ENCODE data around the gene SIX1.

The SIX1 gene

DNA sequence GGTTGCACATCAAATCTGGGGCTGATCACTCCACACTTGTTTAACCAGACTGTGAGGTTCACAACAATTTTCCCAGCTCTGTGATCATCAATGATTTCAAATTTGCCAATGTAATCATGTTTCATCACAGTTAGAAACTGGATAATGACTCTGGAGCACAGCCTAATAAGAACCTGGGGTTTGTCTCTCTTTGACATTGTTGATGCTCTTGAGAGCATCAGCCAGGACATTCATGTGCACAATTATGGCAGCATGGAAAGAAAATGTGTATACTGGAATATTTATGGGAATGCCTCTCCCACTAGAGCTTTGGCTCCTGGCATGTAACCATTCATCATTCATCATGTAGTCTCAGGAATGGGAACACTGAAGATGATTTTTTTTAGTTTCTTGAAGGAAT lies 47.0 kb downstream of the SIX1 start:
- Histone ChIP-seq H3K4me2 (no peak overlapping the region), H3K9ac (no peak overlapping the region), H4K20me1 (ENCODE audit: insufficient read depth) (no peaks in the 10 kb centered on the region), H3K4me1 (ENCODE audit: low read depth, poor library complexity, severe bottlenecking) (no peaks in the 10 kb centered on the region), H3K79me2 (ENCODE audit: insufficient read depth, low read depth) (no peaks in the 10 kb centered on the region), H3K4me3 (IDR thresholded peaks at IDR 0.05; ENCODE audit: insufficient read depth, low read depth, low read length) (no peak overlapping the region), H3K36me3 (ENCODE audit: insufficient read depth) (no peaks in the 10 kb centered on the region), H3K27ac (no peak overlapping the region), H2AFZ (ENCODE audit: low read depth) (no peak overlapping the region), H3K27me3 (ENCODE audit: insufficient read depth, low read depth) (no peaks in the 10 kb centered on the region)
- TF ChIP-seq, protein P1, sequence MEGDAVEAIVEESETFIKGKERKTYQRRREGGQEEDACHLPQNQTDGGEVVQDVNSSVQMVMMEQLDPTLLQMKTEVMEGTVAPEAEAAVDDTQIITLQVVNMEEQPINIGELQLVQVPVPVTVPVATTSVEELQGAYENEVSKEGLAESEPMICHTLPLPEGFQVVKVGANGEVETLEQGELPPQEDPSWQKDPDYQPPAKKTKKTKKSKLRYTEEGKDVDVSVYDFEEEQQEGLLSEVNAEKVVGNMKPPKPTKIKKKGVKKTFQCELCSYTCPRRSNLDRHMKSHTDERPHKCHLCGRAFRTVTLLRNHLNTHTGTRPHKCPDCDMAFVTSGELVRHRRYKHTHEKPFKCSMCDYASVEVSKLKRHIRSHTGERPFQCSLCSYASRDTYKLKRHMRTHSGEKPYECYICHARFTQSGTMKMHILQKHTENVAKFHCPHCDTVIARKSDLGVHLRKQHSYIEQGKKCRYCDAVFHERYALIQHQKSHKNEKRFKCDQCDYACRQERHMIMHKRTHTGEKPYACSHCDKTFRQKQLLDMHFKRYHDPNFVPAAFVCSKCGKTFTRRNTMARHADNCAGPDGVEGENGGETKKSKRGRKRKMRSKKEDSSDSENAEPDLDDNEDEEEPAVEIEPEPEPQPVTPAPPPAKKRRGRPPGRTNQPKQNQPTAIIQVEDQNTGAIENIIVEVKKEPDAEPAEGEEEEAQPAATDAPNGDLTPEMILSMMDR (conservative IDR thresholded peaks at IDR 0.05; ENCODE audit: low read depth, low read length), result no peak

- no peak overlapping the region for H3K9ac ChIP-seq
- H2AFZ ChIP-seq (ENCODE audit: low read depth), result no peak overlapping the region
- H4K20me1 ChIP-seq (ENCODE audit: insufficient read depth), result no peaks in the 10 kb centered on the region
- no peaks in the 10 kb centered on the region for H3K27me3 ChIP-seq (ENCODE audit: insufficient read depth, low read depth)
- TF ChIP-seq, protein P1 (conservative IDR thresholded peaks at IDR 0.05; ENCODE audit: low read depth, low read length), result no peak
- no peaks in the 10 kb centered on the region for H3K4me1 ChIP-seq (ENCODE audit: low read depth, poor library complexity, severe bottlenecking)
- no peak overlapping the region for H3K4me3 ChIP-seq (IDR thresholded peaks at IDR 0.05; ENCODE audit: insufficient read depth, low read depth, low read length)
- H3K27ac ChIP-seq, result no peak overlapping the region
- H3K4me2 ChIP-seq, result no peak overlapping the region
- no peaks in the 10 kb centered on the region for H3K79me2 ChIP-seq (ENCODE audit: insufficient read depth, low read depth)
- H3K36me3 ChIP-seq (ENCODE audit: insufficient read depth), result no peaks in the 10 kb centered on the region
Measured at GRCh38 chr14:60599727-60600126, 49.5 kb downstream of the SIX1 start.

- Histone ChIP-seq H3K27me3 (ENCODE audit: insufficient read depth, low read depth) (no peaks in the 10 kb centered on the region), H3K79me2 (ENCODE audit: insufficient read depth, low read depth) (no peaks in the 10 kb centered on the region), H3K27ac (no peak overlapping the region), H3K4me1 (ENCODE audit: low read depth, poor library complexity, severe bottlenecking) (no peaks in the 10 kb centered on the region), H2AFZ (ENCODE audit: low read depth) (no peak overlapping the region), H3K4me2 (no peak overlapping the region), H4K20me1 (ENCODE audit: insufficient read depth) (no peaks in the 10 kb centered on the region), H3K9ac (no peak overlapping the region), H3K4me3 (IDR thresholded peaks at IDR 0.05; ENCODE audit: insufficient read depth, low read depth, low read length) (no peak overlapping the region), H3K36me3 (ENCODE audit: insufficient read depth) (no peaks in the 10 kb centered on the region)
- TF ChIP-seq, protein P1 (conservative IDR thresholded peaks at IDR 0.05; ENCODE audit: low read depth, low read length), result no peak
Measured at GRCh38 chr14:60596139-60596538, 53.1 kb downstream of the SIX1 start.

- Histone ChIP-seq H3K27ac (no peak overlapping the region), H4K20me1 (ENCODE audit: insufficient read depth) (no peaks in the 10 kb centered on the region), H3K4me2 (no peak overlapping the region), H3K27me3 (ENCODE audit: insufficient read depth, low read depth) (no peaks in the 10 kb centered on the region), H3K79me2 (ENCODE audit: insufficient read depth, low read depth) (no peaks in the 10 kb centered on the region), H3K4me1 (ENCODE audit: low read depth, poor library complexity, severe bottlenecking) (no peaks in the 10 kb centered on the region), H3K36me3 (ENCODE audit: insufficient read depth) (no peaks in the 10 kb centered on the region), H3K4me3 (IDR thresholded peaks at IDR 0.05; ENCODE audit: insufficient read depth, low read depth, low read length) (no peak overlapping the region), H3K9ac (no peak overlapping the region), H2AFZ (ENCODE audit: low read depth) (no peak overlapping the region)
- TF ChIP-seq, protein P1 (conservative IDR thresholded peaks at IDR 0.05; ENCODE audit: low read depth, low read length), result no peak
Measured at GRCh38 chr14:60594062-60594461, 55.2 kb downstream of the SIX1 start.
